ENCODE results near the gene AHSA1.

Gene AHSA1

GRCh38 chr14:77416836-77417235, 41.1 kb upstream of the AHSA1 start:
- Histone ChIP-seq H2AFZ (ENCODE audit: low read length) (no peak overlapping the region), H3K4me2 (ENCODE audit: low read depth, low read length, poor library complexity, severe bottlenecking) (no peak overlapping the region), H3K4me3 (ENCODE audit: low read length, poor library complexity, severe bottlenecking) (no peak overlapping the region), H3K9ac (ENCODE audit: low read depth, low read length, poor library complexity, severe bottlenecking) (no peak overlapping the region), H3K4me1 (ENCODE audit: insufficient read depth, low read length, poor library complexity, severe bottlenecking) (no peaks in the 10 kb centered on the region), H3K79me2 (ENCODE audit: insufficient read depth, low read length) (no peaks in the 10 kb centered on the region), H3K9me2 (replicated peaks; ENCODE audit: low read depth, low read length) (no peaks in the 10 kb centered on the region), H3F3A (ENCODE audit: low read depth) (no peaks in the 10 kb centered on the region), H4K20me1 (ENCODE audit: insufficient read depth, low read length, poor library complexity, severe bottlenecking) (no peaks in the 10 kb centered on the region), H3K27me3 (ENCODE audit: insufficient read depth, low read length, poor library complexity, severe bottlenecking) (no peaks in the 10 kb centered on the region), H3K36me3 (ENCODE audit: insufficient read depth, low read length) (no peaks in the 10 kb centered on the region), H3K9me3 (ENCODE audit: insufficient read depth, low read depth, low read length) (peaks cover 7% of the 10 kb centered on the region; the same call in 1 of the 2 replicates)
- TF ChIP-seq CTCF (conservative IDR thresholded peaks at IDR 0.05; ENCODE audit: low read length), result no peak
- no peak for TF ChIP-seq EZH2phosphoT487 (IDR thresholded peaks at IDR 0.05; ENCODE audit: borderline replicate concordance)

- Histone ChIP-seq H3K4me2 (ENCODE audit: low read depth, low read length, poor library complexity, severe bottlenecking) (no peak overlapping the region), H3K27me3 (ENCODE audit: insufficient read depth, low read length, poor library complexity, severe bottlenecking) (no peaks in the 10 kb centered on the region), H3K9ac (ENCODE audit: low read depth, low read length, poor library complexity, severe bottlenecking) (no peak overlapping the region), H3K9me2 (replicated peaks; ENCODE audit: low read depth, low read length) (no peaks in the 10 kb centered on the region), H3K79me2 (ENCODE audit: insufficient read depth, low read length) (no peaks in the 10 kb centered on the region), H3K4me1 (ENCODE audit: insufficient read depth, low read length, poor library complexity, severe bottlenecking) (no peaks in the 10 kb centered on the region), H3K9me3 (ENCODE audit: insufficient read depth, low read depth, low read length) (peaks cover 7% of the 10 kb centered on the region; the same call in 1 of the 2 replicates), H3K4me3 (ENCODE audit: low read length, poor library complexity, severe bottlenecking) (no peak overlapping the region), H2AFZ (ENCODE audit: low read length) (no peak overlapping the region), H3K36me3 (ENCODE audit: insufficient read depth, low read length) (peaks cover 12% of the 10 kb centered on the region; the same call in 1 of the 2 replicates), H3F3A (ENCODE audit: low read depth) (no peaks in the 10 kb centered on the region), H4K20me1 (ENCODE audit: insufficient read depth, low read length, poor library complexity, severe bottlenecking) (no peaks in the 10 kb centered on the region)
- TF ChIP-seq EZH2phosphoT487 (IDR thresholded peaks at IDR 0.05; ENCODE audit: borderline replicate concordance), result no peak
- TF ChIP-seq CTCF (conservative IDR thresholded peaks at IDR 0.05; ENCODE audit: low read length), result no peak
Observed at GRCh38 chr14:77421201-77421600, 36.7 kb upstream of the AHSA1 start.

GRCh38 chr14:77423423-77423822, 34.5 kb upstream of the AHSA1 start, which contains the start of gene NOXRED1:
TSS of gene NOXRED1 (minus strand) at chr14:77423523. CDS start at chr14:77422889, 634 bp downstream.
- TF ChIP-seq CTCF (conservative IDR thresholded peaks at IDR 0.05; ENCODE audit: low read length), result no peak
- TF ChIP-seq EZH2phosphoT487 (IDR thresholded peaks at IDR 0.05; ENCODE audit: borderline replicate concordance), result no peak
- H3K4me1 ChIP-seq (ENCODE audit: insufficient read depth, low read length, poor library complexity, severe bottlenecking), result no peaks in the 10 kb centered on the region
- H3K79me2 ChIP-seq (ENCODE audit: insufficient read depth, low read length), result no peaks in the 10 kb centered on the region
- H3K27me3 ChIP-seq (ENCODE audit: insufficient read depth, low read length, poor library complexity, severe bottlenecking), result no peaks in the 10 kb centered on the region
- no peaks in the 10 kb centered on the region for H3F3A ChIP-seq (ENCODE audit: low read depth)
- peaks cover 7% of the 10 kb centered on the region; the same call in 1 of the 2 replicates for H3K9me3 ChIP-seq (ENCODE audit: insufficient read depth, low read depth, low read length)
- no peak within 1 kb of the TSS for H3K4me3 ChIP-seq (ENCODE audit: low read length, poor library complexity, severe bottlenecking)
- H3K9ac ChIP-seq (ENCODE audit: low read depth, low read length, poor library complexity, severe bottlenecking), result no peak within 1 kb of the TSS
- no peak within 1 kb of the TSS for H2AFZ ChIP-seq (ENCODE audit: low read length)
- peaks cover 34% of the 10 kb centered on the region; the same call in 1 of the 2 replicates for H3K36me3 ChIP-seq (ENCODE audit: insufficient read depth, low read length)
- no peak within 1 kb of the TSS for H3K4me2 ChIP-seq (ENCODE audit: low read depth, low read length, poor library complexity, severe bottlenecking)
- no peaks in the 10 kb centered on the region for H3K9me2 ChIP-seq (replicated peaks; ENCODE audit: low read depth, low read length)
- H4K20me1 ChIP-seq (ENCODE audit: insufficient read depth, low read length, poor library complexity, severe bottlenecking), result no peaks in the 10 kb centered on the region
